Duodenal mucosa (tissue), 2 donors: ENCODE results near the gene C17orf50.

Source experiments
- H3K27ac ChIP-seq: one replicate; pipeline ENCODE4 v1.7.0; 2013; ENCODE audit warnings: low read depth, low read length
- H3K27me3 ChIP-seq, 2 donors: one replicate each; pipeline ENCODE4 v1.7.0; 2013; ENCODE audit warnings: low read length in 2 of 2, control low read depth in 1 of 2; ENCODE audit not compliant: insufficient read depth in 2 of 2, control insufficient read depth in 1 of 2
- H3K36me3 ChIP-seq, 2 donors: one replicate each; pipeline ENCODE4 v1.7.0; 2013; ENCODE audit warnings: low read length in 2 of 2, control low read depth in 1 of 2; ENCODE audit not compliant: insufficient read depth in 2 of 2, control insufficient read depth in 1 of 2
- H3K4me1 ChIP-seq, 2 donors: one replicate each; pipeline ENCODE4 v1.7.0; 2013; ENCODE audit warnings: low read length in 2 of 2, control low read depth in 1 of 2; ENCODE audit not compliant: insufficient read depth in 2 of 2, control insufficient read depth in 1 of 2
- H3K4me3 ChIP-seq, 2 donors: one replicate each; pipeline ENCODE4 v1.7.0; 2013; ENCODE audit warnings: low read length in 2 of 2, low read depth in 1 of 2
- H3K9ac ChIP-seq, 2 donors: one replicate each; pipeline ENCODE4 v1.7.0; 2013; ENCODE audit warnings: low read length in 2 of 2, low read depth in 1 of 2
- H3K9me3 ChIP-seq, 2 donors: one replicate each; pipeline ENCODE4 v1.7.0; 2013; ENCODE audit warnings: low read length in 2 of 2, control low read depth in 1 of 2; ENCODE audit not compliant: control insufficient read depth in 1 of 2

The C17orf50 gene

GRCh38 chr17:35760587-35760986, at the start of gene C17orf50:
Gene C17orf50, plus strand, starts transcription at chr17:35760887. Its CDS starts 55 bp downstream, at chr17:35760942.
- no peak within 1 kb of the TSS for H3K4me3 ChIP-seq
- no peak within 1 kb of the TSS for H3K9ac ChIP-seq

DNA sequence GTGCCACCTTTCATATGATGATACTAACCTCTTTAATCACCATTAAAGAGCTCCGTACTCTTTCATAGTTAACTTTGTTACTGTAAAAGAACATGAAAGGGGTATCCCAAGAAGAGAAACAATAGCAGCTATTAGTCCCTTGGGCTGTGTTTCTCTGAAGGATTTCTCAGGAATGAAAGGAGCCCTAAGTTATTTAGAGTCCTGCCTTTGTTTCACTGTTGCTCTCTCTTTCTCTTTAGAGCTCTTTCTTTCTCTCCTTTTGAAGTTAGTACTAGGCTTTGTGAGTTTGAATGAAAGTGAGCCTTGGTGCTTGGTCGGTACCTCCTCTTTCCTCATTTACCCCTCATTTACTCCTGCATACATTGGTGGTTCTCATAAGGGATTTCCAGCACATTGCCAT, 49.7 kb upstream of the C17orf50 start:
- no peaks in the 10 kb centered on the region for H3K9me3 ChIP-seq
- peaks cover 14 to 39% of the 10 kb centered on the region in 2 donors for H3K36me3 ChIP-seq
- no peaks in the 10 kb centered on the region for H3K27me3 ChIP-seq
- H3K27ac ChIP-seq = no peak overlapping the region
- H3K4me1 ChIP-seq = peaks cover 36 to 37% of the 10 kb centered on the region in 2 donors
- no peak overlapping the region for H3K4me3 ChIP-seq
- no peak overlapping the region for H3K9ac ChIP-seq

More at GRCh38 chr17:35760587-35760986, at the start of gene C17orf50:
- Histone ChIP-seq H3K4me1 (peaks cover 4 to 7% of the 10 kb centered on the region in 2 donors), H3K9me3 (no peaks in the 10 kb centered on the region), H3K27ac (no peak within 1 kb of the TSS), H3K27me3 (no peaks in the 10 kb centered on the region), H3K36me3 (no peaks in the 10 kb centered on the region)

DNA sequence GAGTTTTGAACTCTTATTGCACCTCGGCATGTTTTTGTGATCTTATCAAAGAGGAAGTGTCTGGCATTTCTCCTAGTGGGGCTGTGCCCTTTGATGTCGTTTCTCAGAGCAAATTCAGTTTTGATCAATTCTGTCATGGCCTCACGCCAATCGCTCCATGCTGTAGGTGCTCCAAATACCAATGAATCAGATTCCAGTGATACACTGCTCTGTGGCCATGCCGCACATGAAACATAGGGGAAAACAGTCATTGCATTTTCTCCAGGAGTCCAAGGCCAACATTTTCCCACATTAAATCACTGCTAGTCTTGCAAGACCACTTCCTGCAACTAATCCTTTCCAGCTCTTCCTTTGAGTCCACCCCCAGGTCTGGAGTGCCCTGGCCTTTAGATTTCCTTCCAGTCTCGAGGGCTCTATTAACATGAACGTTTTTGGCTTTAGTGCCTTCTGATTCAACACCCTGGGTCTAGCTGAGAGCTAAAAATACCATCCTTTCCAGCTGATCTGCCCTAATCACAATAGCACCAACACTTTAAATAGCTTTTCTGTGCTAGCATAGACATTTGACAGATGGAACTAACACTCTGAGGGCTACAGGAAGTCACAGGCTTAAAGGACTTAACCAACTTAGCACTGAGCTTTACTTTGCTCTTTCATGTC, 47.5 kb upstream of the C17orf50 start:
- Histone ChIP-seq H3K27ac (no peak overlapping the region), H3K9ac (no peak overlapping the region), H3K9me3 (no peaks in the 10 kb centered on the region), H3K27me3 (no peaks in the 10 kb centered on the region), H3K36me3 (peaks cover 23 to 59% of the 10 kb centered on the region in 2 donors), H3K4me3 (peak overlapping the region in 1 of 2 donors; percentile 12), H3K4me1 (peaks cover 29% of the 10 kb centered on the region in 2 donors)

- Histone ChIP-seq H3K4me3 (no peak overlapping the region), H3K27ac (no peak overlapping the region), H3K27me3 (no peaks in the 10 kb centered on the region), H3K36me3 (peaks cover 20 to 62% of the 10 kb centered on the region in 2 donors), H3K9me3 (no peaks in the 10 kb centered on the region), H3K4me1 (peaks cover 12 to 13% of the 10 kb centered on the region in 2 donors), H3K9ac (no peak overlapping the region)
Observed at GRCh38 chr17:35714988-35715387, 45.7 kb upstream of the C17orf50 start.

DNA sequence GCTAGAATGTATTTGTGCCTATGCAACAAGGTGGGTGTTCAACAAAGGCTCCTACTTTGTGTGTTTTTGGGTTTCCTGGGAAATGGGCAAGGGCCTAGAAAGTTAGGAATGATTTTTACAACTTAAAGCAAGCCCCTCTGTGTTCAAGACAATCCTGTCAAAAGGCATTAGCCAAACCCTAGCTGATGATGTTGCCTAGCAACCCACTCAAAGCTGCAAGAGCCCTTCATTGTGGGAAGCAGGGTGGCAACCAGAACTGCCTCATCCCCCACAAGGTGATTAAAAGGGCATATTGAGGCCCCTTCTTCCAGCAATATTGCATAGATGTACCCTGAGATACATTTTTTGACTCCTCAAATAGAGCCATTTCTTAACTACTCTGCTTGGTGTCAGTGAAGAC, 45.3 kb upstream of the C17orf50 start:
- Histone ChIP-seq H3K4me3 (no peak overlapping the region), H3K27me3 (no peaks in the 10 kb centered on the region), H3K4me1 (peaks cover 12% of the 10 kb centered on the region in 2 donors), H3K9me3 (no peaks in the 10 kb centered on the region), H3K36me3 (peaks cover 19 to 59% of the 10 kb centered on the region in 2 donors), H3K9ac (no peak overlapping the region), H3K27ac (no peak overlapping the region)

GRCh38 chr17:35716173-35716572, 44.5 kb upstream of the C17orf50 start:
- H3K9me3 ChIP-seq = no peaks in the 10 kb centered on the region
- H3K27me3 ChIP-seq = no peaks in the 10 kb centered on the region
- H3K36me3 ChIP-seq = peaks cover 13 to 58% of the 10 kb centered on the region in 2 donors
- H3K4me3 ChIP-seq = no peak overlapping the region
- H3K4me1 ChIP-seq = peaks cover 12% of the 10 kb centered on the region in 2 donors
- H3K9ac ChIP-seq = no peak overlapping the region
- H3K27ac ChIP-seq = no peak overlapping the region

- peaks cover 12% of the 10 kb centered on the region in 2 donors for H3K4me1 ChIP-seq
- no peak overlapping the region for H3K27ac ChIP-seq
- no peaks in the 10 kb centered on the region for H3K9me3 ChIP-seq
- H3K36me3 ChIP-seq = peaks cover 10 to 57% of the 10 kb centered on the region in 2 donors
- H3K27me3 ChIP-seq = no peaks in the 10 kb centered on the region
- no peak overlapping the region for H3K4me3 ChIP-seq
- H3K9ac ChIP-seq = no peak overlapping the region
Observed at GRCh38 chr17:35716897-35717465, 43.7 kb upstream of the C17orf50 start.

GRCh38 chr17:35717475-35717874, 43.2 kb upstream of the C17orf50 start:
- peaks cover 10 to 57% of the 10 kb centered on the region in 2 donors for H3K36me3 ChIP-seq
- H3K9me3 ChIP-seq = no peaks in the 10 kb centered on the region
- no peaks in the 10 kb centered on the region for H3K27me3 ChIP-seq
- H3K27ac ChIP-seq = no peak overlapping the region
- peaks cover 11 to 12% of the 10 kb centered on the region in 2 donors for H3K4me1 ChIP-seq
- no peak overlapping the region for H3K4me3 ChIP-seq
- no peak overlapping the region for H3K9ac ChIP-seq

DNA sequence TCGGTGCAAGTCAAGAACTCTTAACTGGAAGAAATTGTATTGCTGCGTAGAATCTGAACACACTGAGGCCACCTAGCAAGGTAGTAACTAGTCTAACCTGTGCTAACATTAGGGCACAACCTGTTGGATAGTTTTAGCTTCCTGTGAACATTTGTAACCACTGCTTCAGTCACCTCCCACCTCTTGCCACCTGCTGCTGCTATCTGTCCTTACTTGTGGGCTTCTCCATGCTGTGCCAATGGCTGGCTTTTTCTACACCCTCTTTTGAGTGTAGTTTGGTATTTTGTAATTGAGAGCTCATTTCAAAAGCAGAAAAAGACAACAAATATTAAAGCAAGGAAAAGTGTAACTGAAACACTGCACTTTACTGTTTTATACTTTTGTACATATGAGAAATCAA, 37.0 kb upstream of the C17orf50 start:
- peaks cover 25 to 42% of the 10 kb centered on the region in 2 donors for H3K36me3 ChIP-seq

DNA sequence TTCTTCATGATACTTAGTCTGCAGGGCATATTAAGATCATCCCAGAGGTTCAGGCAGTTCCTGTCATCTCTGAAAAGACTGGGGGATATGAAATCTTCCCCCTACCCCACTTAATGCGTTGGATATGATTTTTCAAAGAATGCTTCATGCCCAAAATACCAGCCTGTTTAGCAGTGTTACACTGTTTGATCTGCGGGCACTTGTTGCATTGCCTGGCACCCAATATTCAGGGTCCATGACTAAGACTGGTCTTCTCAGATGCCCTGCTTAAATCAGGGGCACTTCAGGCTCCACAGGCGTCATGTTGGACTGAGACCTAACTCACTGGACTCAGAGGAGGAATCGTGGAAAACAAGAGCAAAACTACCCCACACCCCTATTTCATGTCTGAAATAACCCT, 35.6 kb upstream of the C17orf50 start:
- Histone ChIP-seq H3K9me3 (no peaks in the 10 kb centered on the region), H3K9ac (no peak overlapping the region), H3K27ac (no peak overlapping the region), H3K36me3 (peaks cover 25 to 38% of the 10 kb centered on the region in 2 donors), H3K27me3 (no peaks in the 10 kb centered on the region), H3K4me1 (peaks cover 7 to 10% of the 10 kb centered on the region in 2 donors), H3K4me3 (no peak overlapping the region)

More for the DNA sequence above, 37.0 kb upstream of the C17orf50 start:
- no peaks in the 10 kb centered on the region for H3K9me3 ChIP-seq
- H3K4me1 ChIP-seq = peaks cover 7 to 10% of the 10 kb centered on the region in 2 donors
- no peak overlapping the region for H3K9ac ChIP-seq
- no peak overlapping the region for H3K4me3 ChIP-seq
- no peak overlapping the region for H3K27ac ChIP-seq
- no peaks in the 10 kb centered on the region for H3K27me3 ChIP-seq
